GM12878 (cell line): ENCODE data around the gene KRTAP5-4. TPM values are rescaled to one million over a fixed set of nuclear protein-coding genes. Genes with fewer than 3 reads are reported as not detected.

Source experiments
- ATAC-seq: fragments of 200-7000 bp; cut with Tn5 transposase; 3 replicates; pipeline ENCODE4 v1.9.1; 2020; ENCODE audit warnings: mild to moderate bottlenecking, moderate library complexity
- BruUV-seq: library from RNA; stranded (reverse); fragments of 400-500 nt; replicated peaks from 2 replicates; lab custom pipeline; 2021; lab: Mats Ljungman, UMichigan
- CTCF ChIA-PET: fragments of 300-600 bp; sonication (Branson Sonifier 250); formaldehyde crosslinking; extraction: SDS; loops from one replicate; lab custom pipeline; 2021; ENCODE audit warnings: inconsistent platforms; lab: Yijun Ruan, JAX
- POLR2A ChIA-PET: fragments of 350-600 bp; formaldehyde crosslinking; extraction: SDS; loops from one replicate; lab custom pipeline; 2021; ENCODE audit warnings: inconsistent platforms; lab: Charles Lee
- RAD21 ChIA-PET: fragments of 300-600 bp; sonication (Branson Sonifier 250); formaldehyde crosslinking; loops from one replicate; lab custom pipeline; 2023; ENCODE audit warnings: antibody characterized with exemption; ENCODE audit not compliant: unreplicated experiment; lab: Charles Lee
- SMC1A ChIA-PET: fragments of 300-600 bp; sonication (Branson Sonifier 250); formaldehyde crosslinking; loops from one replicate; lab custom pipeline; 2023; ENCODE audit not compliant: unreplicated experiment, uncharacterized antibody; lab: Charles Lee
- DNase-seq: peaks from one replicate; pipeline ENCODE4 v3.0.0-alpha.2; 2011; ENCODE audit warnings: low read depth, low spot score
- FAIRE-seq: peaks from 3 replicates; lab custom pipeline; 2011; peaks lifted over from hg19 to GRCh38; lab: Jason Lieb, UNC
- H2AFZ ChIP-seq: 2 replicates; pipeline ENCODE4 v1.6.0; 2011; ENCODE audit warnings: low read depth, low read length, control low read depth; ENCODE audit not compliant: control insufficient read depth
- H3K27ac ChIP-seq: 2 replicates; pipeline ENCODE4 v1.5.1; 2011; ENCODE audit warnings: control low read depth; ENCODE audit not compliant: control insufficient read depth, insufficient read depth
- H3K27me3 ChIP-seq, 2 experiments: replicated peaks in 1 of 2; 2 replicates each; pipeline versions ENCODE4 v1.6.0 to v1.6.1; 2011; ENCODE audit warnings: low read length in 1 of 2; ENCODE audit not compliant: control insufficient read depth in 2 of 2, insufficient read depth in 2 of 2
- H3K36me3 ChIP-seq, 2 experiments: 2 replicates each; pipeline ENCODE4 v1.5.1; 2011; ENCODE audit warnings: low read length in 1 of 2; ENCODE audit not compliant: control insufficient read depth in 2 of 2, insufficient read depth in 2 of 2
- H3K4me1 ChIP-seq: 2 replicates; pipeline ENCODE4 v1.6.1; 2011; ENCODE audit warnings: mild to moderate bottlenecking, low read length, moderate library complexity, mixed read lengths; ENCODE audit not compliant: control insufficient read depth, insufficient read depth
- H3K4me2 ChIP-seq: 2 replicates; pipeline ENCODE4 v1.6.0; 2011; ENCODE audit warnings: control low read depth; ENCODE audit not compliant: control insufficient read depth, insufficient read depth
- H3K4me3 ChIP-seq: fragments of 200-600 bp; sonication (generic); 2 replicates; pipeline ENCODE4 v1.5.1; 2016
- H3K79me2 ChIP-seq: 2 replicates; pipeline ENCODE4 v1.6.0; 2011; ENCODE audit warnings: low read length; ENCODE audit not compliant: control insufficient read depth, insufficient read depth
- H3K9ac ChIP-seq: 2 replicates; pipeline ENCODE4 v1.8.0; 2011; ENCODE audit warnings: low read length, control low read depth, mixed read lengths; ENCODE audit not compliant: control insufficient read depth, insufficient read depth
- H3K9me3 ChIP-seq: replicated peaks from 3 replicates; pipeline ENCODE4 v1.5.1; 2011; ENCODE audit warnings: mild to moderate bottlenecking, low read length; ENCODE audit not compliant: control insufficient read depth, insufficient read depth
- H4K20me1 ChIP-seq: 2 replicates; pipeline ENCODE4 v1.6.0; 2011; ENCODE audit not compliant: control insufficient read depth, insufficient read depth
- BCL3 ChIP-seq: IDR thresholded peaks from 2 replicates; pipeline ENCODE4 v1.6.1; 2011; ENCODE audit warnings: borderline replicate concordance, low read depth, mild to moderate bottlenecking, moderate library complexity, low read length; ENCODE audit not compliant: insufficient read depth, poor library complexity, severe bottlenecking
- BHLHE40 ChIP-seq, 2 experiments: fragments of 450-650 bp in 1 of 2; IDR thresholded peaks; 2 replicates each; pipeline ENCODE4 v1.6.1; 2011 to 2017; ENCODE audit warnings: low read depth in 2 of 2, borderline replicate concordance in 1 of 2, improper control_type of control experiment in 1 of 2, low read length in 1 of 2, mild to moderate bottlenecking in 1 of 2
- ESRRA ChIP-seq: IDR thresholded peaks from 2 replicates; pipeline ENCODE4 v1.6.1; 2012; ENCODE audit warnings: mild to moderate bottlenecking, low read length, improper control_type of control experiment
- ETV6 ChIP-seq, 2 experiments: fragments of 450-650 bp in 1 of 2; IDR thresholded peaks in 1 of 2; conservative IDR thresholded peaks in 1 of 2; 2 replicates each; pipeline ENCODE4 v1.6.1; 2014; ENCODE audit warnings: antibody characterized with exemption in 1 of 2, borderline replicate concordance in 1 of 2, low read depth in 1 of 2, mild to moderate bottlenecking in 1 of 2, moderate library complexity in 1 of 2
- MLLT1 ChIP-seq: fragments of 450-650 bp; IDR thresholded peaks from 2 replicates; pipeline ENCODE4 v1.6.1; 2016; ENCODE audit warnings: mild to moderate bottlenecking
- POLR2AphosphoS5 ChIP-seq: IDR thresholded peaks from 2 replicates; pipeline ENCODE4 v1.6.1; 2011; ENCODE audit warnings: mild to moderate bottlenecking, low read length, inconsistent platforms
- RAD51 ChIP-seq: fragments of 450-650 bp; IDR thresholded peaks from 2 replicates; pipeline ENCODE4 v1.6.1; 2016; ENCODE audit warnings: moderate library complexity, mild to moderate bottlenecking, inconsistent platforms
- ZBTB40 ChIP-seq: fragments of 450-650 bp; IDR thresholded peaks from 2 replicates; pipeline ENCODE4 v1.6.1; 2016; ENCODE audit warnings: mild to moderate bottlenecking, moderate library complexity, borderline replicate concordance
- ZNF207 ChIP-seq: fragments of 450-650 bp; IDR thresholded peaks from 2 replicates; pipeline ENCODE4 v1.6.1; 2014; ENCODE audit warnings: antibody characterized with exemption, mild to moderate bottlenecking, borderline replicate concordance
- WGBS: methylation state at CpG from one replicate; pipeline ENCODE4 v1.1.6; 2016; ENCODE audit warnings: low lambda C conversion rate; ENCODE audit not compliant: insufficient replicate concordance, insufficient coverage; ENCODE audit errors: missing lambda C conversion rate; 5-methylcytosine and 5-hydroxymethylcytosine counted together
- in situ Hi-C: fragments of 300-500 bp; cut with MboI; formaldehyde crosslinking; loops from 9 replicates; pipeline ENCODE4 v1.14.3; 2018; ENCODE audit warnings: mixed read lengths
- intact Hi-C: fragments of 100-400 bp; cut with micrococcal nuclease; formaldehyde crosslinking; loops from one replicate; pipeline ENCODE4 v1.14.2; 2022; ENCODE audit not compliant: unreplicated experiment
- polyA plus RNA-seq, 11 experiments: library from polyadenylated mRNA; depleted of rRNA in 4 of 11; unstranded in 6 of 11; stranded (reverse) in 5 of 11; fragments of >200 nt; fragmentation: Nextera tagmentation in 4 of 11; fragmentation: Illumina TruSeq in 1 of 11; extraction: Ambion mirVana in 4 of 11; extraction: Trizol in 1 of 11; gene quantifications; 1 replicate in 1 of 11; 2 replicates in 10 of 11; pipeline versions ENCODE4 v1.2.1 to v1.2.3, GENCODE V29; 2011 to 2016; ENCODE audit warnings: inconsistent platforms in 2 of 11, missing spikeins in 2 of 11, low read depth in 1 of 11
- total RNA-seq, 4 experiments: library from RNA; depleted of rRNA in 3 of 4; stranded (reverse); fragments of >200 nt in 3 of 4; fragmentation: Illumina TruSeq in 1 of 4; extraction: Trizol in 1 of 4; gene quantifications; 2 replicates each; pipeline versions ENCODE4 v1.2.1 to v1.2.3, GENCODE V29; 2013 to 2021

KRTAP5-4 gene
- total and polyA plus RNA-seq, 10 of the 15 experiments (the other 5 are each of a cell fraction or from before 2014, with no cell fraction given) = not detected

- TF ChIP-seq MLLT1 (no peak), ZBTB40 (no peak), RAD51 (no peak), ZNF207 (no peak), ESRRA (no peak), BHLHE40 (IDR thresholded peaks at IDR 0.05; ENCODE audit: borderline replicate concordance in 1 of 2, low read depth in 2 of 2, low read length in 1 of 2) (no peak), ETV6 (conservative IDR thresholded peaks at IDR 0.05 in 1 of 2, IDR thresholded peaks at IDR 0.05 in 1 of 2; ENCODE audit: borderline replicate concordance in 1 of 2, low read depth in 1 of 2) (no peak), BCL3 (peak; percentile 57), POLR2AphosphoS5 (no peak)
- TF ChIP-seq, all 136 proteins: peak for 1
- no peak for FAIRE-seq
- in situ Hi-C loops = no loop called here
- no peaks in the 10 kb centered on the region for H3K4me1 ChIP-seq
- no peak overlapping the region for H3K9ac ChIP-seq
- no peak overlapping the region for H3K4me2 ChIP-seq
- intact Hi-C loops = no loop called here
- H3K79me2 ChIP-seq = no peaks in the 10 kb centered on the region
- no peak overlapping the region for H2AFZ ChIP-seq
- no peaks in the 10 kb centered on the region for H3K9me3 ChIP-seq
- 58% methylated on average over 11 of the region's 11 CpGs for whole genome bisulfite sequencing
- ATAC-seq = no peak
- RAD21 ChIA-PET = no interaction called here
- POLR2A ChIA-PET = no interaction called here
- no peak for DNase-seq
- no peak overlapping the region for H3K27ac ChIP-seq
- H3K4me3 ChIP-seq = no peak overlapping the region
- no peaks in the 10 kb centered on the region for H3K36me3 ChIP-seq
- no peaks in the 10 kb centered on the region for H4K20me1 ChIP-seq
- CTCF ChIA-PET = interaction anchor here (0.6 kb wide), 1 partner anchor 523 kb away, joined by 3 read pairs; no protein-coding TSS in a partner anchor
- SMC1A ChIA-PET = no interaction called here
- no peaks in the 10 kb centered on the region; a peak in 1 of 4 replicates for H3K27me3 ChIP-seq
- BruUV-seq = no TSS peak
Observed at GRCh38 chr11:1671658-1672057, 49.7 kb upstream of the KRTAP5-4 start.
